GM12891 (cell line): ENCODE measurements around the gene SCAMP3.
"Not testable (repeated sequence)": the region's sequence is repeated elsewhere in the genome, so short reads cannot be mapped to it uniquely, and the experiment has no call there.

Source experiments
- DNase-seq: peaks from one replicate; pipeline ENCODE4 v3.0.0; 2011; ENCODE audit warnings: low spot score; ENCODE audit not compliant: insufficient read length
- FAIRE-seq: peaks from 2 replicates; lab custom pipeline; 2011; peaks lifted over from hg19 to GRCh38; lab: Jason Lieb, UNC
- PAX5 ChIP-seq: IDR thresholded peaks from 2 replicates; pipeline ENCODE4 v1.6.1; 2011; ENCODE audit warnings: low read length, moderate library complexity, mild to moderate bottlenecking; ENCODE audit not compliant: insufficient read depth, severe bottlenecking
- POLR2A ChIP-seq: IDR thresholded peaks from 2 replicates; pipeline ENCODE4 v1.6.1; 2011; ENCODE audit warnings: low read depth, low read length, control low read depth
- POLR2AphosphoS5 ChIP-seq: IDR thresholded peaks from 2 replicates; pipeline ENCODE4 v1.6.1; 2011; ENCODE audit warnings: low read depth, low read length, control low read depth
- POU2F2 ChIP-seq: IDR thresholded peaks from 2 replicates; pipeline ENCODE4 v1.6.1; 2011; ENCODE audit warnings: low read depth, mild to moderate bottlenecking, control low read depth, low read length, moderate library complexity
- SPI1 ChIP-seq: IDR thresholded peaks from 2 replicates; pipeline ENCODE4 v1.6.1; 2011; ENCODE audit warnings: low read depth, low read length, control low read depth
- TAF1 ChIP-seq: IDR thresholded peaks from 2 replicates; pipeline ENCODE4 v1.6.1; 2011; ENCODE audit warnings: low read depth, low read length, control low read depth

The SCAMP3 gene

DNA sequence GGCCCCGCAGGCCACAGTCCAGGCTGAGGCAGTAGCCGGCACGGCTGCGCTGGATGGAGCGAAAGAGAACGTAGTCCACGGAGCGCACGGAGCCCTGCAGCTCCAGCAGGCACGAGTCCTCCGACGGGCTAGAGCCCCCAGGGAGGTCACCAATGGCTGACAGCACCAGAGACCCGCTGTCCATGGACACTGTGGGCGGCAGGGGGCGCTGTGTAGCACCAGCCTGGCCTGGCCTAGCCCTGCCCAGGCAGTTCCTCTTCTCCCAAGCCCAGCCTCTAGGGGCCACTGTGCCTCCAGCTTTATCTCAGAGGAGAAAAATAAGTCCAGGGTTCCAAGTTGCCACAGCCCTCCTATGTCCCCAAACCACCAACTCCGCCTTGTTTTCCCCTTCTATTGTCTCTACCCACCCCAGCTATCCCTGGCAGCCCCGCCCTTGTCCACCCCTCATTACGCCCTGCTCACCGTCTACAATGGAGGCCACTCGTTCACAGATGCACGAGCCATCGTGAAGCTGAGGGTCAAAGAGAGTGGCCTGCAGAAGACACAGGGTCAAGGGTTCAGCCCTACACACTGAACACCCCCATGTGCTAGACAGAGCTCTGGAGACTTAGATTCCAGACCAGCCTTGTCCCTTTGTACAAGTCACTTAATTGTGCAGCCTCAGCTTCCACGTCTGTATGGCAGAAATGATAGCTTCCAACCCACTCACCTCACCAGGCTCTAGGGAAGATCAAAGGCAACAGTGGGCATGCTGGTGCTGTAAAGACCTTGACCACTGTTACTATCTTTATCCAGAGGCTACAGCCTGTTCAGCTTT, 11.3 kb downstream of the SCAMP3 start:
- TF ChIP-seq POU2F2 (peak; percentile 48; the same call in 1 of the 2 replicates), POLR2AphosphoS5 (no peak), SPI1 (peak; percentile 96), PAX5 (no peak)
- FAIRE-seq (peak; percentile 94), DNase-seq (peak; percentile 98)

DNA sequence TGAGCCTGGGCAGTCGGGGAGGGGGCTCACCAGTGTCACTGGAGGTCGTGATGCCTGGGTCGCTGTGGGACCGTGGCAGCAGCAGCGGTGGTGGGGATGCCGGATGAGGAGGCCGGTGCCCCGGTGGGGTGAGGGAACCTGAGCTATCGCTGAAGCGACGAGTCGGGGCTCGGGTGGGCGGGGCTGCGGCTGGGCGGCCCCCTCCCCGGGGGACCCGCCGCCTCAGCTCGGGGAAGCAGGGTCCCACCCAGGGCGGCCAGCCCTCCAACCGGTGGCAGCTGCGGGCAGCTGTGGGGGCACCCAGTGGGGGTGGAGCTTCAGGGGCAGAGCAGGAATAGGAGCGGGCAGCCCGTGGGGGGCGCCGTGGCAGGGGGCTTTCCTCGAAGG, 11.9 kb downstream of the SCAMP3 start:
- TF ChIP-seq POLR2AphosphoS5 (no peak), POLR2A (no peak), SPI1 (no peak), PAX5 (no peak)
- FAIRE-seq = no peak
- DNase-seq = no peak

DNA sequence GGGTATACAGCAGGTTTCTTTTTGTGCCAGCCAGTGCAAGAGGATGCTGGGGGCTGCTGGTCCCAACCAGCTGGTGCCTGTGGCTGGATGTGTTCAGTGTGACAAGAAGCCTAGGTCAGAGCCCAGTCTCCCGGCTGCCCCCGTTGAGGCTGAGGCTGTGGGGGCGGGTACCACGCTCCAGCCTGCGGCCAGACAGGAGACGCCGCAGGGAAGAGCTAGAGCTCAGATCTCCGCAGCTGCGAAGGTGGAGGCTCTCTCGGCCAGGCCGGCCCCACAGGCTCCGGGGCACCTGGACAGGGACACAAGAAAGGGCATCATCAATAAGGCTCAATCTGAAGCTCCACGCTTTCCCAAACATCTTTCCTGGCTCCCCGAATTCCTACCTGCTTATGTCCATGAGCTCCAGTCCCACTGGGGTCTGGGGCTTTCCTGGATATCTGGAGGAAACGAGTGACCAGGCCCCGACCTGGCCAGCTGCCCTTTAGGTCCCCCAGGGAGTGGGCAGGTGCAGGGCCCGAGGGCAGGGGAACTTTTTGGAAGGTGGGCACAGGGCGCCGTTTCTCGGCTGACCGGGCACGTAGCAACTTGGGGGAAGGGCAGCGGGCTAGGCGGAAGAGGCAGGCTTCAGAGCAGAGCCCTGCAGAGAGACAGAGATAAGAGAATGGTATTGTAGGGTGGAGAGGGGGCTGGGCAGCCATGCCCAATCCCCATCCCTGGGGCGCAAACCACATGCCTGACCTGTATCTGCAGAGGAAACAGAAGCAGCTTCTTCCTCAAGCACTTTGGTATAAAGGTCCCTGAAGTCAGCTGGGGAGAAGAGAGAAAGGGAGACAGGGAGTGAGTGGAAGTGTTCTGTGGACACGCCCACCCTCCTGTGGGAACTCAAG, 14.2 kb downstream of the SCAMP3 start:
- DNase-seq = no peak
- FAIRE-seq = no peak
- no peak for TF ChIP-seq SPI1
- no peak for TF ChIP-seq POLR2A
- TF ChIP-seq TAF1 = no peak
- TF ChIP-seq POLR2AphosphoS5 = no peak
- no peak for TF ChIP-seq PAX5
- TF ChIP-seq POU2F2 = no peak

DNA sequence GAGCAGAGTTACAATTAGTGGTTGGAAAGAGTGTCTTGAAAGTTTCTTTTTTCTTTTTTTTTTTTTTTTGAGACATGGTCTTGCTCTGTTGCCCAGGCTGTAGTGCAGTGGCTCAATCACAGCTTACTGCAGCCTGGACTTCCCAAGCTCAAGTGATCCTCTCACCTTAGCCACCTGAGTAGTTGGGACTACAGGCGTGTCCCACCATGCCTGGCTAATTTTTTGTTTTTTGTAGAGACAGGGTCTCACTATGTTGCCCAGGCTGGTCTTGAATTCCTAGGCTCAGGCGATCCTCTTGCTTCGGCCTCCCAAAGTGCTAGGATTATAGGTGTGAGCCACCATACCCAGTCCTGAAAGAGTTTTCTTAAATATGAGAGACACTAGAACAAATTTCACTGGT, 15.4 kb downstream of the SCAMP3 start:
- DNase-seq, FAIRE-seq: not testable (repeated sequence)

DNA sequence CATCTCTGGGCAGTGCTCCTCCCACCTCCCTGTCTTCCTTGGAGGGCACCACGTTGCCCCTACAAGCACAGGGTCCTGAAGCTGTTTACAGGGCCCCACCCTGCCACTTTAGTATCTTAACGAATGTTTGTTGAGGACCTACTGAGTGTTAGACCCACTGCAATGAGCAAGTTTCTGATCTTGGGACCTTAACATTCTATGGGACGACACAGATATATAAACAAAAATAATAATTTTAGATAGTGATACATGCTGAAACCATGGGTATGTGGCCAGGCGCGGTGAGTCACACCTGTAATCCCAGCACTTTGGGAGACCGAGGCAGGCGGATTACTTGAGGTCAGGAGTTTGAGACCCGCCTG, 17.0 kb downstream of the SCAMP3 start:
- no peak for DNase-seq
- 0 out of 2 replicates have a peak, but pooled peaks have one; percentile 24 for TF ChIP-seq POU2F2
- no peak for TF ChIP-seq POLR2A
- no peak for FAIRE-seq

DNA sequence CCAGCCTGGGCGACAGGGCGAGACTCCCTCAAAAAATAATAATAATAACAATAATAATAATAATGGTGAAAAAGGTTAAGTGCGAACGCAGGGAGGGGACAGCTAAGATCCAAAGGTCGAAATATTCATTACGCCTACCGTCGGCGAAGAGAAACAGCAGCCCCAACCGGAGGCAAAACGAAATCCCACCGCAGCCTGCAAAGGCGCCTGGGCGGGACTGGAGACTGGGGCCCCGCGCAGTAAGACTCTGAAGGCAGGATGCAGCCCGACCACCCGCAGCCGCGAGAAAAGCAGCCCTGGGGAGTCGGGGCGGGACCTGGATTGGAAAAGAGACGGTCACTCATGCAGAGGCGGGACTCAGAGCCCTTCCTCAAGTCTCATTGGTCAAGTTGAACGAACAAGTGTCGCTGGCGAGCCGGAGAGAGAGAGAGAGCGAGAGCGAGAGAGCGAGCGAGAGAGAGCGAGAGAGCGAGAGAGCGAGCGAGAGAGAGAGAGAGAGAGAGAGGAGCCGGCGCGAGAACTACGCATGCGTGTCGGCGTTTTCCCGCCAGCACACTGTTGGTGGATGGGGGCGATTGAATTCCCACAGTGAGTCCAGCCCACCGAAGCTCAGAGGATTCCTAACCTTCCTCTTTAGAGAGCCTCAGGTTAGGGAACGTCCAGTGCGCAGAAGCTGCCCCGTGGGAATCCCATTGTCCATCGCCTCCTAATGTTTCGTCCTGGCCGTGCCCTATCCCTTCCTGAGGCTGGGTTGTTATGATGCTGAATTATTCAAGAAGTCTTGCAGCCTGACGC, 17.6 kb downstream of the SCAMP3 start:
- DNase-seq (peak; percentile 91), FAIRE-seq (peak; percentile 31)
- peak; percentile 92 for TF ChIP-seq POLR2A
- TF ChIP-seq TAF1 = peak; percentile 80; the same call in 1 of the 2 replicates
- TF ChIP-seq PAX5 = peak; percentile 99
- TF ChIP-seq POLR2AphosphoS5 = peak; percentile 94
- TF ChIP-seq SPI1 = no peak
- peak; percentile 93 for TF ChIP-seq POU2F2

DNA sequence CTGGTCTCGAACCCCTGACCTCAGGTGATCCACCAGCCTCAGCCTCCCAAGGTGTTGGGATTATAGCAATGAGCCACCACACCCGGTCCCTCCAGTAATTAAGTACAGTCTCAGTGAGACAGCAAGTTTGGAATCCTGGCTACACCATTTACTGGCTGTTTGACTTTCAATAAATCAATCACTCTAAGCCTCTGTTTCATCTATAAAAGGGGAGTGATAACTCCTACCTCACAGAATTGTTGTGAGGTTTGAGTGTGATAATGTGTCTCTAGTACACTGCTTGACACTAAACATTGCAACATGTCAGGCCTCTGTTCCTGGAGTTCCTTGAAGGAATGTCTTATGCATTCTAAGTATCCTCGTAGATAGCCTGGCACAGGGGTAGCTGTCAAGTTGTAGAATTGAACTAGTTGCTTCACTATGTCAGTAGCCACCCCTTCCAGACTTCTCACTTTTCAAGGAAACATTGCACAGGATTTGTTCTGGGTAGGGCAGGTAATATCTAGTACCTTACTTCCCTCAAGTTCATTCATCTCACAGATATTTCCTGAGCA, 19.3 kb downstream of the SCAMP3 start:
- DNase-seq = no peak
- TF ChIP-seq POU2F2 (no peak), POLR2AphosphoS5 (no peak), PAX5 (no peak), SPI1 (no peak), TAF1 (no peak), POLR2A (no peak)
- FAIRE-seq = no peak

DNA sequence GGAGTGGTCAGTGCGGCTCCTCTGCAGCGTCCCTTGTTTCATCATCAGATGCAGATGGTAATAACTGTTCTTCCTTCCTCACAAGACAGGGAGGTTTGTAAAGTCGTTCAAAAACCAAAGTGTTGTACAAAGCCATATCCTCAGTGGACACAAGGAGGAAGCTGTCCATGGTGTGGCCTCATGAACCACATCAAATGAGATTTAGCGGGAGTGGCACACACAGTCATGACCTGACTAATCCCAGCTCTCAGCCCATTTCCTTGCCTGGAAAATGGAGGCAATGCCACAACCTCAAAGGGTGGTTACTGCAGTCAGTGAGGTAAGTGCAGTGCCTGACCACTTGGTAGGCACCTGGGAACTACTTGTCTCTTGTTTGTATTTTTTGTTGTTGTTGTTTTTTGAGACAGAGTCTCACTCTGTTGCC, 20.3 kb downstream of the SCAMP3 start:
- DNase-seq (no peak), FAIRE-seq (no peak)

DNA sequence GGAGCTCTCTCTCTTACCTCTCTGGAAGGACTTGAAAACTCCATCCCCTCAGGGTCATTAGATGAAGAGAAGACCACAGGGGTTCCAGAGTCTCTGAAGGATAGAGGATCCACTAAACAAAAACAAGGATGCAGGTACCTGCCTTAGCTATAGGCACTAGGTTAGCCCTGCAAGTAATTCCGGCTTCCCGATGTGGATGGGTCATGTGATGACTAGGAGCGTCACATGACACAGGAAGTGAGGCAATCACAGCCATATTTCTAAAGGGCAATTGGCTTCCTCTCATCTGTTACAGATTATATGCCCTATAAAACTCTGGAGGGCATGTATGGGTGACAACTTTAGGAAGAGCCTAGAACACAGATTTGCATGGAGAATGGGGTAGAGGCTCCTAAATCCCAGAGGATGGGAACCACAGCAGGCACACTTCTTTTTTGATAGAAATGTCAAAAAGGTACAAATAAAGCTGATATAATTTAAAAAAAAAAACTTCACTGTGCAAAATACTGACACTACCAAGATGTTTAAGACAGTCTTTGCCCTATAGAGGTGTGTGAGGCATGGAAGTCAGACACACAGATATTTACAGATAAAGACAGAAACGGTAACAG, 21.0 kb downstream of the SCAMP3 start:
- no peak for TF ChIP-seq POLR2AphosphoS5
- peak; percentile 54 for TF ChIP-seq SPI1
- DNase-seq (no peak), FAIRE-seq (peak; percentile 75)

More for the DNA sequence above, 20.3 kb downstream of the SCAMP3 start:
- TF ChIP-seq TAF1 (no peak), PAX5 (no peak), POLR2A (no peak), POLR2AphosphoS5 (no peak), POU2F2 (no peak)

DNA sequence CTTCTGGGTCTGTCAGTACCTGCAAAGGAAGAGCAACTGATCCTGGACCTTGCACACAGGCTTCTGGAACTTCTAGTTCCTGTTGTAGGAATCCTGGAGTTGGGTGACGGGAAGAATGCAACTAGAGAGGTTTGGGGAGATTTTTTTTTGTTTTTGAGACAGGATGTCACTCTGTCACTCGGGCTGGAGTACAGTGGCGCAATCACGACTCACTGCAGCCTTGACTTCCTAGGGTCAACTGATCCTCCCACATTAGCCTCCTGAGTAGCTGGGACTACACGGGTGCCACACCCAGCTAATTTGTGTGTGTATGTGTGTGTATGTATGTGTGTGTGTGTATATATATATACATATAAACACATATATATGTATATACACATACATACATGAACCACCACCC, 25.7 kb downstream of the SCAMP3 start:
- TF ChIP-seq PAX5 (no peak), POLR2AphosphoS5 (no peak), POU2F2 (no peak), TAF1 (no peak), SPI1 (no peak), POLR2A (no peak)
- no peak for FAIRE-seq
- DNase-seq = no peak

DNA sequence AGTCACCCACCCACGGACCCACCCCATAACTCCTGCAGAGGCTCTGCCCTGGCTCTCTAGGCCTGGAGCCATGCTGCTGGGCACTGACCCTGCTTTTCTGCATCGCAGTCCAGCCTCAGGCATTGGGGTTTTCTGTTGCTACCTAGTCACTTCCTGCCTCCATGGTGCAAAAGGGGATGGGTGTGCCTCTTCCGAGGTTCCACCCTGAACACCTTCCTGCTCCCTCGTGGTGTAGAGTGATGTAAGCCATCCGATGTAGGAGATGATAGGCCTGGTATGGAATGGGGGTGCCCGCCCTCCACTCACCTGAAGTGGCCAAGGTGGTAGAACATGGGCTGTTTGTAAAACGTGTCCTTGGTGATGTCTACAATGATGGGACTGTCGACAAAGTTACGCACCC, 26.8 kb downstream of the SCAMP3 start:
- peak; percentile 23 for FAIRE-seq
- DNase-seq = not testable (repeated sequence)

DNA sequence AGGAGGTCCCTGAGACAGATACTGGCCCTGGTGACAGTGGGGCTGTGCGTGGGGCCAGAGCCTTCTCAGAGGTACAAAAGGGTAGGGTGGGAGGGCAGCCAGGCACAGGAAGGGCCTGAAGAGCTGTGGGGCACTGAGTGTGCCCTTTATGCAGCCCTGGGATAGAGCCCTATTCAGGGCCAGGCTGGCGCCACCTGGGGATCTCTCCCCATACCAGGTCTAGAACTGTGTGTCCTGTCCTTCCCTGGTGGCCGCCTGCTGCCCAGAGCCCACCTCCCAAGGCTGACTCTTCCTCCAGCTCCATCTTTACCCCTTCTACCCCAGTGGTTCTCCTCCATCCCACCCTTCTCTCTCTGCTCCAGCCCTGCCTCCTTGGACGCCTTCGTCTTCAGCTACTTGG, 28.7 kb downstream of the SCAMP3 start:
- not testable (repeated sequence) for FAIRE-seq

DNA sequence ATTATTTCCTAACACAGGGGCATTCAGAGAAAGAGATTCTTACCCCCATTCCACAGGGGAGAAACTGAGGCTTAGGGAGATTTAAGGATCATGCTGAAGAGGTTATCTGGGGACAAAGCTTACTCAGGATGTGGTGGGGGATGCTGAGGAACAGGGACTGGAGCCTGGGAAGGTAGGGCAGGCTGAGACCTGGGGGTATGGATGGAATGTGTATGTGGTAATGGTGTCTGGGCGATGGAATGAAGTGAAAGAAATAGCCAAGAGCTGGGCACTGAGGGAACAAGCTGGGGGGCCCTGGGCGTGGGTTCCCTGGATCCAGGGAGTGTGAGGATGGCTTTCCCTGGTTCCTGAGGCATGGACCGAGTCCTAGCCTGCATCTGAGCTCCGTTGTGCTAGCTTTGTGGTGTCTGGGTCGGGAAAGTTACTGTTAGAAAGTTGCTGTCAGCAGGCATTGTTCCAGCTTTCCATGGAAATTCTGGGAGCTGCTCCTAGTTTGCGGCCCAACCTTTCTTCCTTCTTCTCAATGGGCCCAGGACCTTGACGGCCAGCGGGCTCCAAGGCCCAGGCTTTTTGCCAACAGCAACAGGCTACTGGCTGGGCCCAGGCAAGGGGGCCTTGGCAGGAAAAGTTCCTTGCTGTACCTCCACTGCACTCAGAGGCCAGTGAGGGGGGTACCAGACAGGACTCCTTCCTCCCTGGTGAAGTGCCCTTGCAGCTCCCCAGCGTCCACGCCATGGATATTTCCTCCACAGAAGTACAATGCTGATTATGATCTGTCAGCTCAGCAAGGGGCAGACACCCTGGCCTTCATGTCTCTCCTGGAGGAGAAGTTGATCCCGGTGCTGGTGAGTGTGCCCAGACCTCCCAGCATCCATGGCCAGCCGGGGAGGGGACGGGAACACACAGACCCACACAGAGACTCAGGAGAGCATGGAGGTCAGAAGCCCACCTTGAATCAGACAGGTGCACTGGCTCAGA, 29.9 kb downstream of the SCAMP3 start:
- not testable (repeated sequence) for DNase-seq

More for the DNA sequence above, 28.7 kb downstream of the SCAMP3 start:
- not testable (repeated sequence) for DNase-seq

More for the DNA sequence above, 29.9 kb downstream of the SCAMP3 start:
- FAIRE-seq = not testable (repeated sequence)
